Measurements from ENCODE around the gene SYT14. TPM values are rescaled to one million over a fixed set of nuclear protein-coding genes. Genes with fewer than 3 reads are reported as not detected.

SYT14 gene
- total RNA-seq, 1 experiment from 2014 or later: 1.4 TPM

GRCh38 chr1:210200124-210200736 is 262.2 kb downstream of the SYT14 start:
- ChIA-PET CTCF (no interaction called here), POLR2A (ENCODE audit: unreplicated experiment) (interaction anchor here (0.6 kb wide), 1 partner anchor 99 kb away, joined by 3 read pairs; no protein-coding TSS in a partner anchor)
- H3K9me3 ChIP-seq (ENCODE audit: insufficient read depth, low read depth): peaks cover 12% of the 10 kb centered on the region
- no peak overlapping the region for H3K27ac ChIP-seq
- no peak overlapping the region for H2AFZ ChIP-seq
- no TSS peak for BruUV-seq (replicated peaks)
- H3K4me3 ChIP-seq: no peak overlapping the region
- no peaks in the 10 kb centered on the region for H3F3A ChIP-seq (ENCODE audit: insufficient read depth, low read depth)
- no peak overlapping the region for H3K4me2 ChIP-seq
- no peaks in the 10 kb centered on the region for H3K36me3 ChIP-seq (ENCODE audit: low read depth)
- no peaks in the 10 kb centered on the region for H4K20me1 ChIP-seq (ENCODE audit: insufficient read depth)
- no peaks in the 10 kb centered on the region for H3K4me1 ChIP-seq (replicated peaks; ENCODE audit: insufficient read depth)
- intact Hi-C loops (cut with micrococcal nuclease; ENCODE audit: unreplicated experiment): no loop called here
- no peak for TF ChIP-seq EZH2 (IDR thresholded peaks at IDR 0.05; ENCODE audit: low read depth)
- TF ChIP-seq, protein P1, sequence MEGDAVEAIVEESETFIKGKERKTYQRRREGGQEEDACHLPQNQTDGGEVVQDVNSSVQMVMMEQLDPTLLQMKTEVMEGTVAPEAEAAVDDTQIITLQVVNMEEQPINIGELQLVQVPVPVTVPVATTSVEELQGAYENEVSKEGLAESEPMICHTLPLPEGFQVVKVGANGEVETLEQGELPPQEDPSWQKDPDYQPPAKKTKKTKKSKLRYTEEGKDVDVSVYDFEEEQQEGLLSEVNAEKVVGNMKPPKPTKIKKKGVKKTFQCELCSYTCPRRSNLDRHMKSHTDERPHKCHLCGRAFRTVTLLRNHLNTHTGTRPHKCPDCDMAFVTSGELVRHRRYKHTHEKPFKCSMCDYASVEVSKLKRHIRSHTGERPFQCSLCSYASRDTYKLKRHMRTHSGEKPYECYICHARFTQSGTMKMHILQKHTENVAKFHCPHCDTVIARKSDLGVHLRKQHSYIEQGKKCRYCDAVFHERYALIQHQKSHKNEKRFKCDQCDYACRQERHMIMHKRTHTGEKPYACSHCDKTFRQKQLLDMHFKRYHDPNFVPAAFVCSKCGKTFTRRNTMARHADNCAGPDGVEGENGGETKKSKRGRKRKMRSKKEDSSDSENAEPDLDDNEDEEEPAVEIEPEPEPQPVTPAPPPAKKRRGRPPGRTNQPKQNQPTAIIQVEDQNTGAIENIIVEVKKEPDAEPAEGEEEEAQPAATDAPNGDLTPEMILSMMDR (conservative IDR thresholded peaks at IDR 0.05): 0 out of 2 replicates have a peak, but pooled peaks have one; percentile 21
- DNase-seq: no peak
- H3K79me2 ChIP-seq (ENCODE audit: low read depth): no peaks in the 10 kb centered on the region
- no peaks in the 10 kb centered on the region for H3K9me2 ChIP-seq (ENCODE audit: insufficient read depth)
- H3K27me3 ChIP-seq (ENCODE audit: insufficient read depth, low read depth): no peaks in the 10 kb centered on the region

- no peaks in the 10 kb centered on the region for H3K36me3 ChIP-seq (ENCODE audit: low read depth)
- TF ChIP-seq, protein P1 (conservative IDR thresholded peaks at IDR 0.05): no peak
- TF ChIP-seq EZH2 (IDR thresholded peaks at IDR 0.05; ENCODE audit: low read depth): no peak
- no peaks in the 10 kb centered on the region for H3K4me1 ChIP-seq (replicated peaks; ENCODE audit: insufficient read depth)
- H2AFZ ChIP-seq: no peak overlapping the region
- no TSS peak for BruUV-seq (replicated peaks)
- CTCF ChIA-PET: no interaction called here
- no peaks in the 10 kb centered on the region for H3K79me2 ChIP-seq (ENCODE audit: low read depth)
- no peaks in the 10 kb centered on the region; the same call in 1 of the 2 replicates for H3K9me3 ChIP-seq (ENCODE audit: insufficient read depth, low read depth)
- no peaks in the 10 kb centered on the region for H3K27me3 ChIP-seq (ENCODE audit: insufficient read depth, low read depth)
- intact Hi-C loops (cut with micrococcal nuclease; ENCODE audit: unreplicated experiment): no loop called here
- DNase-seq: no peak
- H3K4me3 ChIP-seq: no peak overlapping the region
- H4K20me1 ChIP-seq (ENCODE audit: insufficient read depth): no peaks in the 10 kb centered on the region
- POLR2A ChIA-PET (ENCODE audit: unreplicated experiment): no interaction called here
- no peaks in the 10 kb centered on the region for H3F3A ChIP-seq (ENCODE audit: insufficient read depth, low read depth)
- H3K4me2 ChIP-seq: no peak overlapping the region
- H3K27ac ChIP-seq: no peak overlapping the region
- no peaks in the 10 kb centered on the region for H3K9me2 ChIP-seq (ENCODE audit: insufficient read depth)
These were observed 263.7 kb downstream of the SYT14 start for GRCh38 chr1:210201681-210202080.

DNA sequence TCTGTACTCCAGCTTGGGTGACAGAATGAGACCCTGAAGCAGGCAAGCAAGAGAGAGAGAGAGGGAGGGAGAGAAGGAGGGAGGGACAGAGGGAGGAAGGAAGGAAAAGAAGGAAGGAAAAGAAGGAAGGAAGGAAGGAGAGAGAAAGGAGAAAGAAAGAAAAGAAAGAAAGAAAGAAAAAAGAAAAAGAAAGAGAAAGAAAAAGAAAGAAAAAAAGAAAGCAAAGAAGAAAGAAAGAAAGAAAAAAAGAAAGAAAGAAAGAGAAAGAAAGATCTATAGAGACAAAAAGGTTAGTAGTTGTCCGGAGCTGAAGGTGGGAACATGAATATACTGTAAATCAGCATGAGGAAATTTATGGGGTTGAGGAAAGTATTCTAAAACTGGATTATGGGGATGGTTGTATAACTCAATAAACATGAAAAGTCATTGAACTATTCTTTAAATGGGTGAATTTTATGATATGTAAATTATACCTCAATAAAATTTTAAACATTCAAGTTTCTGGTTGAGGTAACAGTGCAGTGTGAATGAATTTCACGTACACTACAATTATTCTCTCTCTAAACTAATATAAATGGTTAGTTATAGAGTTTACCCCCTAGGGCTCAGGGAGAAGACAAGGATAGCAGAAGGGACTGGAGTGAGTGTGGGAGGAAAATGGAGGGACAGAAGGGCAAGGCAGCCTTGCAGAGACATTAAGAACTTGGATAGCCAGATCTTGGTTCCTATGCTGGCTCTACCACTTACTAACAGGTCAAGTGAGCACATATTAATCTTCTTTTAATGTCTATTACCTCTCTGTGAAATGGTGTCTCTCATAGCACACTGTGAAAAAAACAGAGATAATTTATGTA is 269.8 kb downstream of the SYT14 start:
- no peak overlapping the region for H3K4me2 ChIP-seq
- no peaks in the 10 kb centered on the region for H3K27me3 ChIP-seq (ENCODE audit: insufficient read depth, low read depth)
- H3K4me1 ChIP-seq (replicated peaks; ENCODE audit: insufficient read depth): no peaks in the 10 kb centered on the region
- no peak for DNase-seq
- ChIA-PET POLR2A (ENCODE audit: unreplicated experiment) (no interaction called here), CTCF (no interaction called here)
- no peak overlapping the region for H2AFZ ChIP-seq
- no peaks in the 10 kb centered on the region for H3K9me3 ChIP-seq (ENCODE audit: insufficient read depth, low read depth)
- TF ChIP-seq, protein P1 (conservative IDR thresholded peaks at IDR 0.05): no peak
- TF ChIP-seq EZH2 (IDR thresholded peaks at IDR 0.05; ENCODE audit: low read depth): no peak
- H3K27ac ChIP-seq: no peak overlapping the region
- H3K9me2 ChIP-seq (ENCODE audit: insufficient read depth): no peaks in the 10 kb centered on the region
- H3F3A ChIP-seq (ENCODE audit: insufficient read depth, low read depth): no peaks in the 10 kb centered on the region
- H4K20me1 ChIP-seq (ENCODE audit: insufficient read depth): no peaks in the 10 kb centered on the region
- H3K36me3 ChIP-seq (ENCODE audit: low read depth): no peaks in the 10 kb centered on the region
- no peaks in the 10 kb centered on the region for H3K79me2 ChIP-seq (ENCODE audit: low read depth)
- BruUV-seq (replicated peaks): no TSS peak
- no peak overlapping the region for H3K4me3 ChIP-seq
- intact Hi-C loops (cut with micrococcal nuclease; ENCODE audit: unreplicated experiment): no loop called here
